ENCODE data around the gene TSC2.

TSC2 gene

GRCh38 chr16:2058420-2058819 is 10.6 kb downstream of the TSC2 start:
- POLR2A ChIA-PET: no interaction called here

DNA sequence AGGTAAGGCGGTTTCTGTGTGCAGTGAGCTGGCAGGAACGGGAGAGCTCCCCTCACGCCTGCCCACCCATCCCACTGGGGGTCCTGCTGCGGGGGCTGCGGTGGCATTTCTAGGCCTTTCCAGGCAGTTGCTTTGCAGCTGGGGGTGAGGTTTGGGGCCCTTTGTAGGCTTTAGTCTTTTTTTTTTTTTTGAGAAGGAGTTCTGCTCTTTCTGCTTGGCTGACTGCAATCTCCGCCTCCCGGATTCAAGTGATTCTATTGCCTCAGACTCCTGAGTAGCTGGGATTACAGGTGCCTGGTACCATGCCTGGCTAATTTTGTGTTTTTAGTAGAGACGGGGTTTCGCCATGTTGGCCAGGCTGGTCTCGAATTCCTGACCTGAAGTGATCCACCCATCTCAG is 11.1 kb downstream of the TSC2 start:
- ChIA-PET CTCF (interaction anchor here (0.6 to 1.9 kb wide), 4 partner anchors 11 to 36 kb away, joined by 3 to 4 read pairs (median 4); partner anchors contain the start of genes NTHL1 and TSC2), POLR2A (no interaction called here)
- no peak overlapping the region for H3K4me3 ChIP-seq (ENCODE audit: low read depth, low read length)
- TF ChIP-seq CTCF (IDR thresholded peaks at IDR 0.05; ENCODE audit: insufficient read depth, low read length, missing control alignments): no peak
- DNase-seq (ENCODE audit: low read depth, low spot score): no peak

More at GRCh38 chr16:2058420-2058819, 10.6 kb downstream of the TSC2 start:
- no peak for DNase-seq (ENCODE audit: low read depth, low spot score)
- CTCF ChIA-PET: interaction anchor here (1.7 to 1.9 kb wide), 2 partner anchors 10 to 36 kb away, joined by 4 read pairs; partner anchors contain the start of genes NTHL1 and TSC2
- no peak overlapping the region for H3K4me3 ChIP-seq (ENCODE audit: low read depth, low read length)
- no peak for TF ChIP-seq CTCF (IDR thresholded peaks at IDR 0.05; ENCODE audit: insufficient read depth, low read length, missing control alignments)

DNA sequence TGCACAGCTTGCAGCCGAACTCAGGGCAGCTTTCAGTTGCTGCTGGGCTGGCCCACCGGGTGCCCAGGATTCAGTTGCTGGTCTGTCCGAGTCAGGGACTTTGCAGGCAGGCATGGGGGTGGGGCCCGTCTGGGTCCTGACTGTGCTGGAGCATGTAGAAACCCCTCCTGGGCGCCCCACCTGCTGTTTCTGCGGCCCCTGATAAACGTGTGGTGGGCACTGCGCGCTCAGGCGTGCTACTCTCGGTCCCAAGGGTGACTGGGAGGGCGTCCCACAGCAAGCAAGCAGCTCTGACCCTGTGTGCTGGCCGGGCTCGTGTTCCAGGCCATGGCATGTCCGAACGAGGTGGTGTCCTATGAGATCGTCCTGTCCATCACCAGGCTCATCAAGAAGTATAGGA is 12.6 kb downstream of the TSC2 start:
- no peak for TF ChIP-seq CTCF (IDR thresholded peaks at IDR 0.05; ENCODE audit: insufficient read depth, low read length, missing control alignments)
- POLR2A ChIA-PET: interaction anchor here (1.0 to 1.1 kb wide), 2 partner anchors 12 to 13 kb away, joined by 3 to 6 read pairs; partner anchors contain the start of genes NTHL1 and TSC2
- no peak for DNase-seq (ENCODE audit: low read depth, low spot score)
- H3K4me3 ChIP-seq (ENCODE audit: low read depth, low read length): no peak overlapping the region
- CTCF ChIA-PET: interaction anchor here (1.1 kb wide), 1 partner anchor 38 kb away, joined by 5 read pairs; no protein-coding TSS in a partner anchor

GRCh38 chr16:2061023-2061422 is 13.2 kb downstream of the TSC2 start:
- no peak for TF ChIP-seq CTCF (IDR thresholded peaks at IDR 0.05; ENCODE audit: insufficient read depth, low read length, missing control alignments)
- DNase-seq (ENCODE audit: low read depth, low spot score): no peak
- no peak overlapping the region for H3K4me3 ChIP-seq (ENCODE audit: low read depth, low read length)
- CTCF ChIA-PET: interaction anchor here (1.1 kb wide), 1 partner anchor 39 kb away, joined by 5 read pairs; no protein-coding TSS in a partner anchor
- POLR2A ChIA-PET: interaction anchor here (1.1 kb wide), 1 partner anchor 13 kb away, joined by 3 read pairs; the partner anchor contains the start of genes NTHL1 and TSC2

- DNase-seq (ENCODE audit: low read depth, low spot score): no peak
- TF ChIP-seq CTCF (IDR thresholded peaks at IDR 0.05; ENCODE audit: insufficient read depth, low read length, missing control alignments): no peak
- H3K4me3 ChIP-seq (ENCODE audit: low read depth, low read length): no peak overlapping the region
- CTCF ChIA-PET: interaction anchor here (0.9 to 1.6 kb wide), 2 partner anchors 14 to 16 kb away, joined by 3 to 4 read pairs; partner anchors contain the start of genes NTHL1 and TSC2
- POLR2A ChIA-PET: no interaction called here
Measured at GRCh38 chr16:2061526-2061925, 13.7 kb downstream of the TSC2 start.

DNA sequence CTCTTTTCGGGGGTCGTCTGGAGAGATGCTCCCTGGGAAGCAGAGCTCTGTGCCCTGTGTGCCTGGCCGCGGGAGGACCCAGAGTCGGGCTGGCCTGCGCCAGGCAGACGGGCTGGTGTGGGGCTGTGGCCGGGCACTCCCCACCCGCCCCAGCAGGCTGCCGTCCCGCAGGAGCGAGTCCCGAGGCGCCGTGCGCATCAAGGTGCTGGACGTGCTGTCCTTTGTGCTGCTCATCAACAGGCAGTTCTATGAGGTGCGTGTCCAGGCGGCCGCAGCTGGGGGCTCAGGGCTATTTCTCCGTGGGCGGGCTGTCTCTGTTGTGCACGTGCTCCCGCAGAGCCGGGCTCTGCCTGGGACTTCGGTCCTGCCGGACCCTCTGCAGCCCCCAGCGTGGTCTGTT is 15.0 kb downstream of the TSC2 start:
- no peak overlapping the region for H3K4me3 ChIP-seq (ENCODE audit: low read depth, low read length)
- CTCF ChIA-PET: interaction anchor here (1.2 to 1.6 kb wide), 2 partner anchors 15 to 40 kb away, joined by 3 to 4 read pairs; partner anchors contain the start of genes NTHL1 and TSC2
- DNase-seq (ENCODE audit: low read depth, low spot score): no peak
- no peak for TF ChIP-seq CTCF (IDR thresholded peaks at IDR 0.05; ENCODE audit: insufficient read depth, low read length, missing control alignments)
- POLR2A ChIA-PET: interaction anchor here (0.8 kb wide), 1 partner anchor 93 kb away, joined by 3 read pairs; the partner anchor contains the start of gene TRAF7
